Tongue (tissue), 2 donors: ENCODE measurements around the gene RNF5. TPM values are rescaled to one million over a fixed set of nuclear protein-coding genes. Genes with fewer than 3 reads are reported as not detected.
"Not testable (repeated sequence)": the region's sequence is repeated elsewhere in the genome, so short reads cannot be mapped to it uniquely, and the experiment has no call there.

Experiments
- DNase-seq: peaks from one replicate; pipeline ENCODE4 v3.0.0-alpha.2; 2015
- total RNA-seq: library from RNA; depleted of rRNA; stranded (reverse); fragments of >200 nt; gene quantifications from one replicate; pipeline ENCODE4 v1.2.3, GENCODE V29; 2014

The RNF5 gene
- total RNA-seq, 1 donor from 2014 or later: 63.5 TPM

DNA sequence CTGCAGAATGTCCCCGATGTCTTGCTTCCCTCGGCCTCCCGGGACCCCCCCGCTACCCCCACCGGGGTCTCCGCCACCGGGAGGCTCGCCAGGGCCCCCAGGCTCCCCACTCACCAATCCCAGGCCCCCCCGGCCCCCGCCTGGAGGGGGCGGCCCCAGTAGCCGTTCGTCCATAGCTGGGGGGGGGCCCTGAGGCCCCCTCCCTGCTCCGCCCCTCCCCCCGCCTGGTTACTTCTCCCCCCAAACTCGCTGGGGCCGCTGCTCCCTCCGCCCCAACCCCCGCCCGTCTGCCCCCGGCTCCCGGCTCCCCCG lies 11.5 kb downstream of the RNF5 start:
- no peak for DNase-seq

- peak; percentile 97 for DNase-seq
Measured at GRCh38 chr6:32190054-32190851, 12.0 kb downstream of the RNF5 start, which contains the start of gene PBX2. Gene PBX2, minus strand, starts transcription at chr6:32190202. Its CDS starts 287 bp downstream, at chr6:32189915.

DNA sequence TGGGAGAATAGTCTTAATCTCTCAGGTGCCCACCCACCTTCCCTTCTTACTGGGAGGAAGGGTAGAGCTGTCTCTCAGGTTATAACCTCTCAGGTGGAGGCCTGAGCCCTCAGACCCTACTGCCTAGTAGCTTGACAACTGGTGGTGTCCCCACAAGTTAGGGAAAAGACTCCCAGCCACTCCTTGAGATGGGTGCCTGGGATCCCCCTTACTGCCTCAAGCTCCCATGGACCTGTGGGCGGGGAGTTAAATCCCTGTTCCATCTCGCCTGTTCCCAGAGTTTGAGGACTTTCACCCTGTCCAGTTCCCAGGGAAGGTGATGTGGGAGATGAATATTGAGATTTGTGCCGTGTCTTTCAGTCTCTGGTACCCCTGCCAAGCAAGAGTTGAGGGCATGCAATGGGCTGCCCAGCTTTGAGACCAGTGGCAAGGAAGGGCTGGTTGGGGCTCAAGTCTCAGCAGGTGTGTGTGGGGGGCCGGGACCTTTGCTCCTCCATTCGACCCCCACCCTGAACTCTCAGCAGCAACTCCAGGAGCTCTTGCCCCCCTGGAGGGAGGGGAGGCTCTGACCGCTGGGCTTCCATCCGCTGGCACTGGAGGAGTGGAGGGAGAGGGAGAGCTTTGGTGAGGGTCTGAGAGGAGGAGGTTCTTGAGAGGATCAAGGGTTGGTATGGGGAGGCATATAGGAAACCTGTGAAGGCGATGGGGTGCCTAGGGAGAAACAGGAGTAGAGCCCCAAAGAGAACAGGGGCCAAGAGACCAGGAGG lies 12.9 kb downstream of the RNF5 start:
- no peak for DNase-seq

DNA sequence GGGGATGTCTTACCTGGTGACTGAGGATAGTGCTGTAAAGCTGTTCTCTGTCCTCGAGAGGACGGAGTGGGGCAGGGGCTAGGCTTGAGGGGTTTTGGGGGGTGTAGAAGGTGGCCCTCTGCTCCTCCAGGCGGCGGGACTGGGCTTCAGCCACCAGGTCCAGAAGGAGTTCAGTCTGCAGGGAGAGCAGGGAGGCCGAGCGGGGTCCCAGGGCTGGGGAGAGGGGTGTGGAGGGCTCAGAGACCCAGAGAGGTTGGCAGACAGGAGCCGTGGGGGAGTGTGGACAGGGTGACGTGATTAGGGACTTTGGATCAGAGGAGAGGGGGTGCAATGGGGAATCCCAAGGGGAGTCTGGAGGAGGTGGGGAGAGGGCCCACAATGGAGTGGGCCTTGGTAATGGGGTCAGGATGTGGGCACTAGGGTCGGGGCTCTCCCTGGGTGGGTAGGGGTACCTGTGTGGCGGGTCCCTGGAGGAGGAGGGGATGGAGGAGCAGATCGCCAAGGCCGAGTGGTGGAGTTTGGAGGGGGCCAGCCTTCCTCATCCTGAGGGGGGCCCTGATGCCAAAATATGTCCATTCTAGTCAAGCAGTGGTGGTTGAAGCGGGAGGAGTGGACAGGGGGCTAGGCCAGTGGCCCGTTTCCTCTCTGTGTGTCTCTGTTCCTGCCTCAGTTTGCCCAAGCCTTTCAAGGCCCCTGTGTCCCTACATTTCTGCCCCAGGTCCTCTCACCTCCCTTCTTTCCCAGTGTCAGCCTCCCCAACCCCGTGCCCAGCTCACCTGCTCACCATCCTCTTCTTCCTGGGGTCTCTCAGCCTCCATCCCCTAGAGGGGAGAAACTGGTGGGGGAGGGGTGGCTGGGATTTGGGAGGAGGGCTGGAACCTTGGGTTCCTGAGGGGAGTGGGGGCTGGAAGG lies 13.7 kb downstream of the RNF5 start:
- DNase-seq: no peak

DNA sequence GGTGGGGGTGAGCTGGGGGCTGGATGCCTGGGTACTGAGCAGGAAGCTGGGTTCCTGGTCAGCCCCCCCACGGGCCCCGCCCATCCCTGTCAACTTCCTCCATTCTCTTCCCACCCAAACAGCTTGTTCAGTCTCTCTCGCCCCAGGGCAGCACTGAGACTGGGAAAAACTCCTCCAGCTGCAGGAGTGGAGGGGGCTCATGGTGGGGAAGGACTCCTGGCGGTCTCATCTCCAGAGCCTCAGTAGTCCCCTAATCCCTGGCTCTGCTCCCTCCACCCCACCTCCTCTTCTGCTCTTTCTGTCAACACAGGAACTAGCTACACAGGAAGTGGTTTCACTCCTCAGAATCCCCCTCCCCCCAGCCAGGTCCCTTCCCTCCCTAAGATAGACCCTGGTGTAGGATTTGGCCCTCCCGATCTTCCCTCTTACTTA lies 14.4 kb downstream of the RNF5 start, which contains the start of gene GPSM3:
GPSM3 (minus strand) TSS at position 36 of the 432 bp plus-strand sequence. CDS start 130 bp downstream, outside the sequence.
- peak; percentile 36 for DNase-seq

DNA sequence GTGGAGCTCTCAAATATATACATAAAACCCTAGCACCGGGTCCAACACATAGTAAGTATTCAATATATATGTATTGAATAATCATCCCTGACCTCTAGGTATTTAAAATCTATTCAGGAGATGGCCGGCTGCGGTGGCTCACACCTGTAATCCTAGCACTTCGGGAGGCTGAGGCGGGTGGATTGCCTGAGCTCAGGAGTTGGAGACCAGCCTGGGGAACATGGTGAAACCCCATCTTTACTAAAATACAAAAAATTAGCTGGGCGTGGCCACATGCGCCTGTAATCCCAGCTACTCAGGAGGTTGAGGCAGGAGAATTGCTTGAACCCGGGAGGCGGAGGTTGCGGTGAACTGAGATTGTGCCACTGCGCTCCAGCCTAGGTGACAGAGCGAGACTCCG lies 14.9 kb downstream of the RNF5 start:
- not testable (repeated sequence) for DNase-seq

GRCh38 chr6:32194388-32194787 lies 16.2 kb downstream of the RNF5 start:
- DNase-seq: no peak

- DNase-seq: peak; percentile 71
Measured at GRCh38 chr6:32194825-32195651, 16.8 kb downstream of the RNF5 start.

DNA sequence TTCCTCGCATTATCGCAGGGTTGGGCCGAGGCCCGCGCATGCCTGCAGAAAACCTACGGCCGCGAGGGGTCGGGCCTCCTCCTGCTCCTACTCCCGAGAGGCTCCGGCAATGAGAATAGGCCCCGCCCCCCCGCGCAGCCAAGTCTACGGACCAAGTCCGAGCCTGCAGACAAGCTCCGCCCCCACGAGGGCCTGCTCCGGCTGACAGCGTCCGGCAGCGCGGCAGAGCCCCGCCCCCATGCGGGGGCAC lies 17.4 kb downstream of the RNF5 start:
- DNase-seq: peak; percentile 100

GRCh38 chr6:32195902-32196681 lies 17.9 kb downstream of the RNF5 start:
- peak; percentile 97 for DNase-seq

DNA sequence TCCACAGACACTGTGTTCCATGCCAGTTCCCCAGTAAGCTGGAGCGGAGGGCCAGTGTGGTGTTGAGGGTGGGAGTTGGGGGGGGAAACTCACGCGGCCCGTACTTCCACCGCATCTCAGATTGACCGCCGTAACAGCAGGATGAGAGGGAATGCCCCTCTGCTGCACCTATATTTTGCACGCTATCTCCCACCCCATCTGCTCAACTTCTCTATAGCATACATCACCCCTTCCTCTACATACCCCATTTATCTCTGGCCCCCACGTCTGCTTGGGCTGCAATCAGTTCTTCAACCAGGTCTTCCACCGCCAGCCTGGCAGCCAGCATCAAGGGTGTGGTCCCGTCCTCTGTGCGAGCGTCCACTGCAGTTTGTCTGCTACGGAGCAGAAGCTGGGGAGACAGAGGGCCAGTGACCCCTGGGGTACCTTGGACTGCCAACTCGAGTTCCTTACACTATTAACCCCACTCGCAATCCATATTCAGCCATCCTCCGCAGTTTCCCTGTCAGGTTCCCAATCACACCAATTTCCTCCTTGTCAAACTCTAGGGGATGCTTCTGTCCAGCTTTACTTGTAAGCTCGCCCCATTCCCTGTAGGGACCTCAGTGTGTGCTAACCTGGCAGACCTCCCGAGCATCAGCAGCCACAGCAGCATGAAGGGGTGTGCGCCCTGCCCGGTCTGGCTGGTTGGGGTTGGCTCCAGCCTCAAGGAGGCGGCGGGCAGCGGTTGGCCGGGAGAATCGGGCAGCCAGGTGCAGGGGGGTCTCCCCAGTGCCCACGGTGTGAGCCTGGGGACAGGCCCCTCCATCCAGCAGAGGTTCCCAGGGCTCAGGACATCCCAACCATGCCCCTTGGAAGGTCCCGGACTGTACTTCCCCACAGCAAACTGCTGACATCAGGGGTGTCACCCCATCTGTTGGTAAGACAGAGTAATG lies 18.7 kb downstream of the RNF5 start:
- DNase-seq: peak; percentile 52

- no peak for DNase-seq
Measured at GRCh38 chr6:32198345-32198696, 20.1 kb downstream of the RNF5 start.

- DNase-seq: no peak
Measured at GRCh38 chr6:32198866-32199265, 20.7 kb downstream of the RNF5 start.

- no peak for DNase-seq
Measured at GRCh38 chr6:32200711-32201475, 22.7 kb downstream of the RNF5 start.

- no peak for DNase-seq
Measured at GRCh38 chr6:32202186-32202585, 24.0 kb downstream of the RNF5 start.

- no peak for DNase-seq
Measured at GRCh38 chr6:32203426-32204267, 25.4 kb downstream of the RNF5 start.

GRCh38 chr6:32204268-32204715 lies 26.1 kb downstream of the RNF5 start:
- no peak for DNase-seq

GRCh38 chr6:32208996-32209395 lies 30.8 kb downstream of the RNF5 start:
- DNase-seq: no peak
